ENCODE data around the gene COL4A1.

COL4A1 gene

DNA sequence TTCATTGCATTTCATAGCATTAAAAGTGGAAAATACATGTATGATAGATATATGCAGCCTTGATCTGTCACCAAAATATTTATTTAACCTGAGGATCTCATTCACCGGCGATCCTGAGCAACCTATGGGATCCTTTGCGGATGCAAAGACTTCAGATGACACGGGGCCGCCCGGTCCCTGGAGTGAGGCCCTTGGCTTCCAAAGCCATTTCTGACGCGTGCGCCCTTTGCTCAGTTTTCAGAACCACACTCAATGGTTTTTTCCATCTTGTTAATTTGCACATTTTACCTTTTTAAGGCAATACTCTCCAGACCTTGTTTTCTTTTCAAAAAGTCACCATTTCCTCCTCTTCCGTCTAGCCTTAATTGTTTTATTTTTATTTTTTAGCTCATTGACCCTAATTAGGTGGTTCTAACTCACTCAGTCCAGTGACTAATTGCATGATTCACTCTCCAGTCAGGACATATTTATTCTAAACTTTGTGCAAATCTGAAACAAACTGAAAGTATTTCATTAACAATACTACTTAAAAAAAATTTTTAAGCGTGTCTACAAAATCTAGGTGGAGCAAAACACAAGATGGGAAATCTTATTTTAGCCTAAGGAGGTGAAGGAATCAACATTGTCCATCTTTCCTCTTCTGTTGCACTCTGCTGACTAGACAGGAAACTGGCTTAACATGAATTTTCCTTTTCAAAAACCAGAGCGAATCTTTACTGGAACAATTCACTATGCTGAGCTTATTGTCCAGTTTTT lies 47.9 kb downstream of the COL4A1 start:
- DNase-seq (ENCODE audit: low read depth in 2 of 2), result no peak

DNA sequence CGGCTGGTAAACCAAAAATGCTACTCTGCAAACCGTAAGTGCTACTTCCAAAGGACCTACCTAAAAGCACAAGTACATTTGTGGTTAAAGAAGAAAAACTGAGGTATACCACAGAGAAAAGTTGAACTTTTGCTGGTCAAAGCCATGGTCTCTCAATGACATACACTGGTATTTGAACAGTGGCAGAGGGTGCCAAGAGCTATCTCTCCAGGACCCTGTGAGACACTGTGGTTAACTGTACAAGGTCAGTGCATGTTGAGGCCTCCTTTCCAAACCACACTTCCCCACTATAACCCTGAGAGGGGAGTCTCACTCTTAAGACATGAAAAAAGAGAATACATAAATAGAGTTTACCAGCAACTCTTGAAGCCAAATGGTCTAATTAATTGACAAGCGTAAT lies 49.5 kb downstream of the COL4A1 start:
- DNase-seq (ENCODE audit: low read depth in 2 of 2), result no peak

DNA sequence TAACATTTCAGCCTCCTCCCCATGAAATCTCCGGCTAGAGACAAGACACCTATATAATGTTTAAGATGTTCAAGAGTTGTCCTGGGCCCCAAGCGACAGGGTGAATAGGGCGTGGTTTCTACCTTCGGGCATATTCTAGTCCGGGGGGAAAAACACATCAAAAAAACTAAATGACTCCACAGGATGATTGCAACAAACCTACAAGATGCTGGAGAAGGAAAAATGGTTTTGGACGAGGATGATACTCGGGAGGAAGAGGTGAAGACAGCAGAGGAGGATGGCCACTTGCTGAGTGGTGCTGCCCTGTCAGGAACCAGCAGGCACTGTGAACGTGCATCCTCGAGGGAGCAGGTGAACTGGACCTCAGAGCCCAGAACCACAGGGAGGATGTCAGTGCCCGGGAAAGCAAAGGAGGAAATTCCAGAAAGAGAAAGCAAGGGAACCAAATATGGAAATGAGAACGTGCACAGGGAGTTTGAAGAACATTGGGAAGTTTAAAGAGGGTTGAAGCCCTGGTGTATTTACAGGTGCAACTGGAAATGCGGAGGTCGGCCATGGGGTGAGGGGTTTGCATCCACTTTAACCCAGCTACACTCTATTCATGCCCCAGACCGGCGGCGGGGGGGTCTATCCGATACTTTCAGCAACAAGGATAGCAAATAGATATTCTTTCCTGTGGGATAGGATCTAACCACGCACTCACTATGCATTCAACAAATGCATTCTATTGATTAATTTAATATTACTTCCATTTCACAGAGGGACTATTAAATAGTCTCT lies 50.6 kb downstream of the COL4A1 start:
- no peak for DNase-seq (ENCODE audit: low read depth in 2 of 2)

DNA sequence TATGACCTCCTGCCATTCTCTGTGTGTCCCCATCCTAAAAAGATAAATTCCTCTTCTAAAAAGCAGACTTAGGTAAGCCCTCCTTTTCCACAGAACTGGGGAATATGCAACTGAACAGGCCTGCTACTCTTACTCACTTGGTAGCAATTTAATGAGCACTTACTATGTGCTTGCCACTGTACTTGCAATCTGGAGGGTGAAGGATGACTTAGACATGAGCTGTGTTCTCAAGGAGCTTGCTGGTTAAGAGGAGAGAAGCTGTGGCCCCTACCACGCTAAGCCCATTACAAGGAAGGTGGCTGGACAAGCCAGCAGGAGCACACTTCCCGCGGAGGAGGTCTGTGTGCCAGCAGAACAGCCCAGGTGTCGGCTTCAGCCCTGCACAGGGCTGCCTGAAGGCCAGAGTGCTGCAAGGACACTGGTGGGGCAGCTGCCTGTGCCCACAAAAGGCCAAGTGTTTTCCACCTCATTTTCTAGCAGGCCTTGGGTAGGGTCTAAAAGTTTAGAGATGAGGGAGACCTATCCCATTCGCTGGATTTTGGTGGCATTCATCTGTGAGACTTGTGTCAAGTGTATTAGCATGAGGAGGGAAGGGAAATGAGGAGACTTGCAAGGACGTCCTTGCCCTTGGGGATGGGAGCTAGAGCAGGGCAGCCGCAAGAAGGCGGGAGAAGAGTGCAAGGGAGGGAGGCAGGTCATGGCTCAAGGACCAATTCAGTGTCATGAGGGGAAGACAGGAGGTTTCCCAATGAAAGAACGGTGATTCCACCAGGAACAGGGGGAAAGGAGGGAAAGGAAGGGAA lies 52.0 kb downstream of the COL4A1 start:
- DNase-seq (ENCODE audit: low read depth in 2 of 2), result no peak

DNA sequence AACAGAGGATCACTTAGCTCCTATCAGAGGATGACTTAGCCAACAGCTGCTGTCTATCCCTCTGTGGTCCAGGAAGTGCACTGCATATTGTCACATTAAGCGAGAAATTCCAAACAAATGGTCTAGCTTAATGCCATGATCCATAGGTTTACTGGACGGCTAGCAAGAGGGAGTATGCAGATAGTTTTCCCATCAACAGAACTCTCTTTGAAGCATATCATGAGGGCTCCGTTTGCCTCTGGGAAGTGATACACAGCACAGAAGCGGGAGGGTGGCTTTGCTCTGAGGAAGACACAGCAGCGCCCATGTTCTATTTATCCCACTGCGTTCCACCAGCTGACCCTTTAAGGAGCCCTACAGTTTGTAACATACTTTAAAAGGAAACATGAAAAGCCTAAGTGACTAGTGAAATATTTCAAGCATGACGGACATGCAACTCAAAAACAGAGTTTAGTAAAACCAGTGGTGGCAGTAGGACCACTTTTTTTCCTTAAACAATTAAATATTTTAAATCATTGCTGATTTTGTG lies 52.7 kb downstream of the COL4A1 start:
- no peak for DNase-seq (ENCODE audit: low read depth in 2 of 2)

DNA sequence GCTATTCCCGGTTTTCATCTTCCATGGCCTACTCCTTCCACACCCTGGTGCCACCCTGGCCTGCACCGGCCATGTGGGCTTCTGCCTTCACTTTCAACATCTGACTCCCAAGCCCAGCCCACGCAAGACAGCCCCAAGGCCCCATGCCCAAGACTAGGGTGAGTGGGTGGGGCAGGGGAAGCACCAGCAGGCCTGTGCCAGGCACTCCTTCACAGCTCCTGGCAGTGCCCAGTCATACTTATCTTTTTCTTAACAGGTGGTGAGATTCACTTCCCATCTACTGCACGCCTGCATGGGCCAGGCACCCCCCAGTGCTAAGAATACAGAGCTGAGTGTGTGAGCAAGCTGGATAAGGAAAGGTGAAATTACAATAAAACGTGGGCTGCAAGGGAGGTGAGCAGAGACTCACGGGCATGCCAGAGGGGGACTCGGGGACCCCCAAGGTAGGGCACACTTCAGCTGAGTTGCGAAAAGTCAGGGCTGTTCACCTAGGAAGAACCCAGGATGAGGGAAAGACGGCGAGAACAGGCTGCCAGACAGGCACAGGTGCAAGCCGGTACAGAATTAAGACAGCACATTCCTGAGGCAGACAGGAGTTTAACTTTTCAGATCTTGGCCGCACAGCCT lies 55.7 kb downstream of the COL4A1 start:
- DNase-seq (ENCODE audit: low read depth in 2 of 2), result no peak

DNA sequence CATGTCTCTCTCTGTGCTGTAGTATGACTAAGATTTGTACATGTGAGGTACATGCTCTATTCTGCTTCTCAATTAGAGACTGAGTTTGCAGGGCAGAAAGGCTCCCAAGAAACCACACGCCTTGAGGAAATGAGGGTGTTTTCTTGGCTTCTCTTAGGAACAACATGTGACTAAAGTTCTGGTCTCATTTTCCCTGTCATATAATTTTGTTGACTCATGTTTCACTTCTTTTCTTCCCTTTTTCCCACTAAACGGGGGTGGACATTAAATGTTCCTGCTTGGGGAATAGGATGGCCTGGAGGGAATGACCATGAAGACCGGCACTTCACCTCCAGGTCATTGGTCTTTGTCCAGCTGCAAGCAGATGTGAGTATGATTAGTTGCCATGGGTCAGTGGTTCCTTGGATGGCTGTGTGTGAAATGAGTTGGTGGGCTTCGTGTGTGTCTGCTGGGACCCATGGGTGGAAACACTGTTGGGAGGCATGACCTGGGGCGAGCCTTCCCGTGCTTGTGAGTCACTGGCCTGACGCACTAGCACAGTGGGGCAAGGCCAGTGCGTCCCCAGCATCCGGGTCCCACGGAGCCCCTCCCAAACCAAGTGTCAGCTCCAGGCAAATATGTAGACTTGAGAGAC lies 56.6 kb downstream of the COL4A1 start:
- no peak for DNase-seq (ENCODE audit: low read depth in 2 of 2)

DNA sequence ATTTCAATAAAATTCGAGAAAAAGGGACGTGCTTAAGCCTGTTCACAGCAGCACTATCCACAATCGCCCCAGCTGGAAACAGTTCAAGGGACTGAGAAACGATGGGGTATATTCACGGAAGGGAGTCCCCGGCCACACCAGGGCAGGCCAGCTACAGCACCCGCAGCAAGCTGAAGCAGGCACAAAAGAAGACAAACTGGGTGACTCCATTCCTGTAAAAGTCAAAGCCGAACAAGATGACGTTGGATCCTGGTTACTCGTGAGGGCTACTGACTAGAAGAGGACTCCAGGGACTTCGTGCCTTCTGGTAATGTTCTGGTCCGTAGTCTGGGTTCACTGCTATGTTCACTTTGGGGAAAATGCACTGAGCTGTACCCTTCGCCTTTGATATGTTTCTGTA lies 57.6 kb downstream of the COL4A1 start:
- no peak for DNase-seq (ENCODE audit: low read depth in 2 of 2)

DNA sequence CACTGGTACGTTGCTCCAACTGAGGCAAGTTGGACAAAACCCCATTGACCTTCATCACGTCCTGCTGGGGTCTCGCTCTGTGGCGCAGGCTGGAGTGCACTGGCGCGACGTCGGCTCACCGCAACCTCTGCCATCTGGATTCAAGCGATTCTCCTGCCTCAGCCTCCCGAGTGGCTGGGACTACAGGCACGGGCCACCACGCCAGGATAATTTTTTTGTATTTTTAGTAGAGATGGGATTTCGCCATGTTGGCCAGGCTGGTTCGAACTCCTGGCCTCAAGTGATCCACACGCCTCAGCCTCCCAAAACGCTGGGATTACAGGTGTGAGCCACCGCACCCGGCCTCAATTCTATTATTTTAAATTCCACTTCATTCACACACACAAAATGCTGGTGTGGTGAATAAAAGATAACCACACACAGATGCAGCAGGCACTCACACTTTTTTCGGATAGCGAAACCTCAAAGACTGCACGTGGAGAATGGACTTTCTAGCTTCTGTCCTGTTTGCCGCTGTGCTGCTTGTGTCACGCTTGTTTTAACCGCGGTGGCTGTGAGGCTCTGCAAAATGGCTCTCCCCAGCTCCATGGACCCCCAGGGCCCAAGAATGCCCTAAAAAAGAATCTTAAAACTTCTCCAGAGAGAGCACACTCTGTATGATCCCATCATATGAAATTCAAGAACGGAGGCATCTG lies 58.4 kb downstream of the COL4A1 start:
- no peak for DNase-seq (ENCODE audit: low read depth in 2 of 2)

DNA sequence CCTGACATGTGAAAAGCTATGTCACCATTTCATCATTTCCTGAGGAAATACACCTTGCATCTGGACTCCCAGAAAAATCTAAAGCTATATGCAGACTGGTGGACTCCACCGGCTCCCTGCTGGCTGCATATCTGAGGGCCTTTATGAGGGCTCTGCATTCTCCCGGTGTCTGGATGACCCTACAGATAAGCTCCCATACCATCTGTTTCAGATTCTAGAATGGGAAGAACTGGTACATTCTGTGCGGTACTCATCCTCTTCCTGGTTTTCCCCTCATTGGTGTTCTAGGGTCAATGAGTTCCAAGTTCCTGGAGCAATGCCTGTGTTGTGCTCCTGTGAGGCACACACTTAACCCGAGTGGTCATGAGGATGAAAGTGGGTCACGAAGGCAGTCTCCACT lies 60.4 kb downstream of the COL4A1 start:
- no peak for DNase-seq (ENCODE audit: low read depth in 2 of 2)

DNA sequence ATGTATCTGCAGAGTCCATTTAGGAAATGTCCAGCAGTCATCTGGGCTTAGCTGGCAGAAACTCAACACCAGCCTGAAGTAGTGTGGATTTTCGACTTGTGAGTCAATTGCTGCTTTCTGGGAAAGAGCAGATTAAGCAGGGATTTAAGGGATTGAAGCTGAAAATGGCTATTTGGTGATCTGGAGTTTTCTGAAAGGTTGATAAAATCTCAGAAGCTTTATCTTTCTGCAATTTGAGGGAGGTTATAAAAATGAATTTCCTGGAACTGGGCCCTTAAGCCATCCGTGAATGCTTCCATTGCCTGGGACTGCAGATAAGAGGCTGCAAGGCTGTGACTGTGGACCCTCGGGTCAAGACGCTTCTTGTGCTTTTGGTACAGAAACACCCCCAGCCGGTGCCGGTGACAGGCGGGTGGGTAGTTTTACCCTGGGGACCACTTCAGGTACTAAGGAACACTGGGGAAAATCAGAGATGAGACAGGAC lies 61.5 kb downstream of the COL4A1 start:
- no peak for DNase-seq (ENCODE audit: low read depth in 2 of 2)

DNA sequence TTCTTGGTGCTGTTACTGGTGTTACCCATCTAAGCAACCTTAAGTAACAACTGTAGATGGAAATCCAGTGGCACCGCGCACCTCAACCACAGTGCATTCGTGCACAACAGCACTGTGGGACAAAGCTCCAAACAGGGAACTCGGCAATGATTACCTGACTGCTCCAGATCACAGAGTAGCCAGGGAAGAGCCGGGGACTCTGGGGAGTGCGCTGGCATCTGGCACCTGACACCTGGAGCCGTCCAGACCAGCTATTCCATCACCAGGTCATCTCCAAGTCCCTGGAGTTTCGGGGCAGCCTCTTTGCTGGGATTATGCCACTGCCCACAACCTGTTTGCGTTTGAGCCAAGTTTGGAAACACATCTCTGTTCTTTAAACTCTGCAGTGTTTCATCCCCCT lies 62.0 kb downstream of the COL4A1 start:
- DNase-seq (ENCODE audit: low read depth in 2 of 2), result no peak

DNA sequence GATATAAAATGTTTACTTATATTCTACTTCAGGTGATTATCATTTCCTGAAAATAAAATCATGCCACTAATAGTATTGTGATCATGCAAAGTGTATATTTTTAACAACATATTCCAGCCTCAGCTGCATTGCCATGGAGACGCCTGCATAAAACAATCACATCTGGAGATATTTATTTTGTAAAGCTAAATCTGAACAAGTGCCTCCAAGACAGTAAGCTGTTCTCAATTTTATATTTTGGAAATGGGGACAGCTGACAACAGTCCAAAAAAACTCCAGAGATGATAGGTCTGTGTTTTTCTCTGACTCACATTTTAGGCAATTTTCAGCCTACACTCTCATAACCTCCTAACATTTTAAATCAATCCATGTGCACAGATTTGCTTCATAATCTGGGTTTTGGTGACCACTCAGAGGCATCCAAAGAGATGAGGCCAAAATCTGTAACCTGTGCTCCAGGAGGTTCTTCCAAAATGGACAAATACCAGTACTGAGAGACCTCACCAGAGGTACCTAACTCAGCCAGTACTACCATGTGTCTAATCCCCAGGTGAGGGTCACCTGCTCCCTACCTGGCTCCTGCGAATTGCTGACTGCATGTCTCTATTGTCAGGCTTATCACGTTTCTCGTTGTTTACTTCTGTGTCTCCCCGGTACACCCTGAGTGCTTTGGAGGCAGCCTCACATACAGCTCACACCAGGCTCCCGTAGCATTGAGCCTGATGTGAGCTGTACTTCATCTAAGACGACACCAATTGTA lies 62.7 kb downstream of the COL4A1 start:
- DNase-seq (ENCODE audit: low read depth in 2 of 2), result no peak

DNA sequence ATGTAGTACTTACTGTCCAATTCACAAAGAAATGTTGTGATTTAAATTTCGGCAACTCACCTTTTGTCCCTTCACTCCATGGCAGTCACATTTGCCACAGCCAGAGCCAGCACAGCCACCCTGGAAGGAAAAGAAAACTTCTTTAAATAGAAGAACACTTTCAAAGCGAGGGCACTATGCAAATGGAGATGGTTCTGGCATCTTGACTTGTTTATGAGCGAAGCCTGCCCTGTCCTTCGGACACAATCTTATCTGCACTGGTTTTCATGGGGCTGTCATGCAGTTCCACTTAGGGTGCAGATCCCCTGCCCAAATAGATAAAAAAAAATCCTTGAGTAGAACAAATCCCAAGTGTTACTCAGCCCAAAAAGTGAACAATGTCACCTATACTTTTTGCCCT lies 64.3 kb downstream of the COL4A1 start:
- no peak for DNase-seq (ENCODE audit: low read depth in 2 of 2)

DNA sequence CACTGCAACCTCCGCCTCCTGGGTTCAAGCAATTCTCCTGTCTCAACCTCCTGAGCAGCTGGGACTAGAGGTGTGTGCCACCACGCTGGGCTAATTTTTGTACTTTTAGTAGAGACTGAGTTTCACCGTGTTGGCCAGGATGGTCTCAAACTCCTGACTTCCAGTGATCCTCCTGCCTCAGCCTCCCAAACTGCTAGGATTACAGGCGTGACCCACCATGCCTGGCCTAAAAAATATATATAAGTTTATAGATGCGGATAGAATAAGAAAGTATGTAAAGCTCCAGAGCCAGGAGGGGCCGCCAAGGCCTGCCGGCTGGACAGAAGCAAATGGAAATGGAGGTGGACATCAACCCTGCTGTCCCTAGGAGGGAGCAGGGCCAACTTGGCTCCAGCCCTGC lies 66.0 kb downstream of the COL4A1 start:
- DNase-seq (ENCODE audit: low read depth in 2 of 2), result no peak

DNA sequence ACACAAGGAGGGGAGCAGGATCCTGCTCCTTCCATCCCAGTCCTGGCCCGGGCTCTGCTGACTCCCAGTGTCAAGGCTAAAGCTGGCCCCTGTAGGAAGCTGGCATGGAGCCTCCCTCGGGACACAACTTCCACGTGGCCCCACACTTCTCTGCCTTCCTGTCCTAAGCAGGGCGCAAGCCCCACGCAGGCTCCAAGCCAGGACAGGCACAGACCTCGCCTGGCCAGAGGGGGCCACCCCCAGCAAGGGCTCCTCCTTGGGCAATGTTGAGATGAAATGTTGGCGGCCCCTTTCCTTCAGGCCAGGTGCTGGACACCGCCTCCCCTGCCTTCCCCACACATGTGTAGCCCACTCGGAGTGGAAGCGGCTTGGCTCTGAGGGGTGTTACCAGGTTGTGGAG lies 66.6 kb downstream of the COL4A1 start:
- DNase-seq (ENCODE audit: low read depth in 2 of 2), result no peak

DNA sequence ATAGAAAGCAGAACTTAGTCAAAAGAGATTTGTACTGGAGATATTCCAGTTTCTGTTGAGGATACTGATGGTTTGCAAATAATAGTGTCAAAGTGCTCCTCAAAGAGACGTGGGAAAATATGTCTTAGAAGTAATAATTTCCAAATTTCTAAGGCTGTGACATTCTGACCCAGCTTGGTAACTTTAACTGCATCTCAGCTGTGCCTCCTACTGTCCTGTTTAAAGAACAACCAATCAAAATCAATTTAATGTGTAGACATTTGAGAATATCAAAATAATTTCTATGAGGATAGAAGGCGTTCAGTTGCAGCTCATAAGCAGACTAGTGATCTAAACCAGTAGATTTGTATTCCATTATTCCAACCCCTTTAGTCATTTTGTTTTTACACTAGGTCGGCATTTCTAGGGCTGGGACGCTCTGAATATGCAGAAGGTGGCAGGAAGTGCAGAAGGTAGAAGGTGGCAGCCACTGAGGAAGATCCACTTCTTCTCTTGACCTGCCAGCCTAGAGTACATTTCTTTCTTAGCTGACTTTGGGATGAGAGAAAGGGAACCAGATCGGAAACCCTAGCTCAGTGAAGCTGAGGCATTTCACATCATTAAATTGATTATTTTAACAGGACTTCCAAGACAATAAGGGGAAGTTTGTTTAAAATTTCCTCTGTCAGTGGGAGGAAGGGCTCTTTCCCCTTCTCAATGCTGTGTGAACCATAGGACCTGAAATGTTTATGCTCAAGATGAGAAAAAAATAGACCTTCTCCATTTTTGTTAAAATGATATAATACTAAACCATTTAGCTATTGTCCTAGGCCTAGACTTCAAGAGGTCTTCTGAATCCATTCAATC lies 67.5 kb downstream of the COL4A1 start:
- no peak for DNase-seq (ENCODE audit: low read depth in 2 of 2)

DNA sequence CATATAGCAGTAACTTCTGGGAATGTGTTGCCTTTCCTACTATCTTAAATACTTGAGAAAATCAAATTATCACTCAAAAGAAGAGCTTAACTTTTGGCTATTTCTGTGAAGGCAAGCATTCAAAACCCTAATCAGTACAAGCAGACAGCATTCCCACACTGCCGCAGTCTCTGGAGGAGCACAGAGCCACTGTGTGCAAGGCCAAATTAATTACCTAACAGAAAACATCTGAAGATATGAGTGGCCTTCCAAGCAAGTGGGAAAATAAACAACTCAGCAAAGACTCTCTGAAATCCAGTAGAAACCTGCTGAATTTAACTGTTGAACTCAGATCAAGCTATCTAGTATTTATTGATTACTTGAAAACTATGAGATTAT lies 68.2 kb downstream of the COL4A1 start:
- DNase-seq (ENCODE audit: low read depth in 2 of 2), result no peak
